ENCODE data around the gene ATAD3B. TPM values are rescaled to one million over a fixed set of nuclear protein-coding genes. Genes with fewer than 3 reads are reported as not detected.
"Not testable (repeated sequence)": the region's sequence is repeated elsewhere in the genome, so short reads cannot be mapped to it uniquely, and the experiment has no call there.

Gene ATAD3B
- total RNA-seq, 4 donors from 2014 or later = 26.9 to 130 (median 35.0) TPM

GRCh38 chr1:1527092-1527816 lies 55.7 kb downstream of the ATAD3B start:
- Histone ChIP-seq H3K27me3 (no peaks in the 10 kb centered on the region), H3K4me1 (no peaks in the 10 kb centered on the region), H3K36me3 (peaks cover 0 to 33% (median 0%) of the 10 kb centered on the region in 3 donors), H3K9me3 (peaks cover 0 to 5% (median 0%) of the 10 kb centered on the region in 4 donors), H3K27ac (no peak overlapping the region), H3K4me3 (no peak overlapping the region)
- no peak for DNase-seq
- TF ChIP-seq POLR2A (IDR thresholded peaks at IDR 0.05) (no peak), CTCF (IDR thresholded peaks at IDR 0.05) (no peak)

GRCh38 chr1:1528301-1529267 lies 57.0 kb downstream of the ATAD3B start:
- Histone ChIP-seq H3K4me3 (no peak overlapping the region), H3K4me1 (no peaks in the 10 kb centered on the region), H3K36me3 (peaks cover 0 to 24% (median 0%) of the 10 kb centered on the region in 3 donors), H3K27me3 (no peaks in the 10 kb centered on the region), H3K27ac (no peak overlapping the region), H3K9me3 (peaks cover 0 to 5% (median 0%) of the 10 kb centered on the region in 4 donors)
- DNase-seq = no peak
- TF ChIP-seq POLR2A (IDR thresholded peaks at IDR 0.05) (no peak), CTCF (IDR thresholded peaks at IDR 0.05) (no peak)

GRCh38 chr1:1529321-1529720 lies 57.8 kb downstream of the ATAD3B start:
- no peak overlapping the region for H3K27ac ChIP-seq
- H3K4me1 ChIP-seq = no peaks in the 10 kb centered on the region
- no peak overlapping the region for H3K4me3 ChIP-seq
- TF ChIP-seq POLR2A (IDR thresholded peaks at IDR 0.05) (no peak), CTCF (IDR thresholded peaks at IDR 0.05) (no peak)
- peaks cover 0 to 23% (median 0%) of the 10 kb centered on the region in 3 donors for H3K36me3 ChIP-seq
- DNase-seq = no peak
- peaks cover 0 to 5% (median 0%) of the 10 kb centered on the region in 4 donors for H3K9me3 ChIP-seq
- H3K27me3 ChIP-seq = no peaks in the 10 kb centered on the region

GRCh38 chr1:1529936-1530335 lies 58.4 kb downstream of the ATAD3B start:
- Histone ChIP-seq H3K9me3 (peaks cover 0 to 5% (median 0%) of the 10 kb centered on the region in 4 donors), H3K36me3 (peaks cover 0 to 23% (median 0%) of the 10 kb centered on the region in 3 donors), H3K4me3 (no peak overlapping the region), H3K4me1 (no peaks in the 10 kb centered on the region), H3K27me3 (no peaks in the 10 kb centered on the region), H3K27ac (no peak overlapping the region)
- DNase-seq = no peak
- TF ChIP-seq POLR2A (IDR thresholded peaks at IDR 0.05) = no peak

- Histone ChIP-seq H3K27ac (no peak overlapping the region), H3K4me1 (no peaks in the 10 kb centered on the region), H3K27me3 (no peaks in the 10 kb centered on the region), H3K4me3 (no peak overlapping the region), H3K9me3 (peaks cover 0 to 5% (median 0%) of the 10 kb centered on the region in 4 donors), H3K36me3 (peaks cover 0 to 23% (median 0%) of the 10 kb centered on the region in 3 donors)
- TF ChIP-seq CTCF (IDR thresholded peaks at IDR 0.05) = no peak
- TF ChIP-seq POLR2A (IDR thresholded peaks at IDR 0.05) = no peak
- DNase-seq = no peak
Observed at GRCh38 chr1:1531947-1532346, 60.4 kb downstream of the ATAD3B start.

- H3K4me1 ChIP-seq, H3K27ac ChIP-seq, H3K27me3 ChIP-seq, DNase-seq, H3K9me3 ChIP-seq, H3K4me3 ChIP-seq: not testable (repeated sequence)
- peaks cover 0 to 15% (median 0%) of the 10 kb centered on the region in 3 donors for H3K36me3 ChIP-seq
Observed at GRCh38 chr1:1533176-1533893, 61.8 kb downstream of the ATAD3B start.

GRCh38 chr1:1533894-1534291 lies 62.3 kb downstream of the ATAD3B start:
- not testable (repeated sequence) for DNase-seq, H3K36me3 ChIP-seq, H3K4me3 ChIP-seq, H3K9me3 ChIP-seq, H3K27me3 ChIP-seq, H3K4me1 ChIP-seq, H3K27ac ChIP-seq
